ENCODE data around the gene SLC38A2.

DNA sequence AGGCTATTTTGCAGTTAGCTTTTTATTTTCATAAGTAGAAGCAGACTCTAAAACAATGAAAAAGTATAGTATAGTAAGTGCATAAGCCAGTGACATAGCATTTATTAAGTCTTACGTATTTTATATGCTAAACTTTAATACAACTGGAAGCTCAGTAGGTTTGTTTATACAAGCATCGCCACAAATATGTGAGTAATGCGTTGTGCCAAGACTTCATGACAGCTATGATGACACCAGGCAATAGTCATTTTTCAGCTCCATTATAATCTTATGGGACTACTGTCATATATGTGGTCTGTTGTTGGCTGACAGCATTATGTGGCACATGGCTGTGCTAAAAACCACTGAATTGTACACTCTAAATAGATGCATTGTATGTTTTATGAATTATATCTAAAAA lies 40.3 kb downstream of the SLC38A2 start:
- TF ChIP-seq, protein P1, sequence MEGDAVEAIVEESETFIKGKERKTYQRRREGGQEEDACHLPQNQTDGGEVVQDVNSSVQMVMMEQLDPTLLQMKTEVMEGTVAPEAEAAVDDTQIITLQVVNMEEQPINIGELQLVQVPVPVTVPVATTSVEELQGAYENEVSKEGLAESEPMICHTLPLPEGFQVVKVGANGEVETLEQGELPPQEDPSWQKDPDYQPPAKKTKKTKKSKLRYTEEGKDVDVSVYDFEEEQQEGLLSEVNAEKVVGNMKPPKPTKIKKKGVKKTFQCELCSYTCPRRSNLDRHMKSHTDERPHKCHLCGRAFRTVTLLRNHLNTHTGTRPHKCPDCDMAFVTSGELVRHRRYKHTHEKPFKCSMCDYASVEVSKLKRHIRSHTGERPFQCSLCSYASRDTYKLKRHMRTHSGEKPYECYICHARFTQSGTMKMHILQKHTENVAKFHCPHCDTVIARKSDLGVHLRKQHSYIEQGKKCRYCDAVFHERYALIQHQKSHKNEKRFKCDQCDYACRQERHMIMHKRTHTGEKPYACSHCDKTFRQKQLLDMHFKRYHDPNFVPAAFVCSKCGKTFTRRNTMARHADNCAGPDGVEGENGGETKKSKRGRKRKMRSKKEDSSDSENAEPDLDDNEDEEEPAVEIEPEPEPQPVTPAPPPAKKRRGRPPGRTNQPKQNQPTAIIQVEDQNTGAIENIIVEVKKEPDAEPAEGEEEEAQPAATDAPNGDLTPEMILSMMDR (IDR thresholded peaks at IDR 0.05): no peak
- TF ChIP-seq, protein P2, sequence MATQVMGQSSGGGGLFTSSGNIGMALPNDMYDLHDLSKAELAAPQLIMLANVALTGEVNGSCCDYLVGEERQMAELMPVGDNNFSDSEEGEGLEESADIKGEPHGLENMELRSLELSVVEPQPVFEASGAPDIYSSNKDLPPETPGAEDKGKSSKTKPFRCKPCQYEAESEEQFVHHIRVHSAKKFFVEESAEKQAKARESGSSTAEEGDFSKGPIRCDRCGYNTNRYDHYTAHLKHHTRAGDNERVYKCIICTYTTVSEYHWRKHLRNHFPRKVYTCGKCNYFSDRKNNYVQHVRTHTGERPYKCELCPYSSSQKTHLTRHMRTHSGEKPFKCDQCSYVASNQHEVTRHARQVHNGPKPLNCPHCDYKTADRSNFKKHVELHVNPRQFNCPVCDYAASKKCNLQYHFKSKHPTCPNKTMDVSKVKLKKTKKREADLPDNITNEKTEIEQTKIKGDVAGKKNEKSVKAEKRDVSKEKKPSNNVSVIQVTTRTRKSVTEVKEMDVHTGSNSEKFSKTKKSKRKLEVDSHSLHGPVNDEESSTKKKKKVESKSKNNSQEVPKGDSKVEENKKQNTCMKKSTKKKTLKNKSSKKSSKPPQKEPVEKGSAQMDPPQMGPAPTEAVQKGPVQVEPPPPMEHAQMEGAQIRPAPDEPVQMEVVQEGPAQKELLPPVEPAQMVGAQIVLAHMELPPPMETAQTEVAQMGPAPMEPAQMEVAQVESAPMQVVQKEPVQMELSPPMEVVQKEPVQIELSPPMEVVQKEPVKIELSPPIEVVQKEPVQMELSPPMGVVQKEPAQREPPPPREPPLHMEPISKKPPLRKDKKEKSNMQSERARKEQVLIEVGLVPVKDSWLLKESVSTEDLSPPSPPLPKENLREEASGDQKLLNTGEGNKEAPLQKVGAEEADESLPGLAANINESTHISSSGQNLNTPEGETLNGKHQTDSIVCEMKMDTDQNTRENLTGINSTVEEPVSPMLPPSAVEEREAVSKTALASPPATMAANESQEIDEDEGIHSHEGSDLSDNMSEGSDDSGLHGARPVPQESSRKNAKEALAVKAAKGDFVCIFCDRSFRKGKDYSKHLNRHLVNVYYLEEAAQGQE (IDR thresholded peaks at IDR 0.05; ENCODE audit: insufficient read depth in 1 of 2, low read depth in 2 of 2, low read length in 1 of 2): no peak
